ENCODE data around the gene MYH10.

The MYH10 gene

GRCh38 chr17:8474826-8475225 is 155.7 kb downstream of the MYH10 start:
- DNase-seq (ENCODE audit: low read depth, low spot score) = no peak
- in situ Hi-C loops (cut with HindIII; ENCODE audit: low sequenced_read_pairs) = no loop called here
- H3K4me3 ChIP-seq (ENCODE audit: low read depth, low read length) = no peak overlapping the region
- no peak for TF ChIP-seq CTCF (IDR thresholded peaks at IDR 0.05; ENCODE audit: low read depth, low read length)

GRCh38 chr17:8473451-8474192 is 156.9 kb downstream of the MYH10 start:
- TF ChIP-seq CTCF (IDR thresholded peaks at IDR 0.05; ENCODE audit: low read depth, low read length) = no peak
- H3K4me3 ChIP-seq (ENCODE audit: low read depth, low read length) = no peak overlapping the region
- no peak for DNase-seq (ENCODE audit: low read depth, low spot score)
- in situ Hi-C loops (cut with HindIII; ENCODE audit: low sequenced_read_pairs) = no loop called here

GRCh38 chr17:8472663-8473062 is 157.9 kb downstream of the MYH10 start:
- H3K4me3 ChIP-seq (ENCODE audit: low read depth, low read length) = no peak overlapping the region
- in situ Hi-C loops (cut with HindIII; ENCODE audit: low sequenced_read_pairs) = no loop called here
- no peak for DNase-seq (ENCODE audit: low read depth, low spot score)
- TF ChIP-seq CTCF (IDR thresholded peaks at IDR 0.05; ENCODE audit: low read depth, low read length) = no peak

GRCh38 chr17:8470447-8471047 is 160.0 kb downstream of the MYH10 start:
- in situ Hi-C loops (cut with HindIII; ENCODE audit: low sequenced_read_pairs) = no loop called here
- TF ChIP-seq CTCF (IDR thresholded peaks at IDR 0.05; ENCODE audit: low read depth, low read length) = no peak
- DNase-seq (ENCODE audit: low read depth, low spot score) = peak; percentile 27
- H3K4me3 ChIP-seq (ENCODE audit: low read depth, low read length) = no peak overlapping the region

- H3K4me3 ChIP-seq (ENCODE audit: low read depth, low read length) = no peak overlapping the region
- no peak for DNase-seq (ENCODE audit: low read depth, low spot score)
- TF ChIP-seq CTCF (IDR thresholded peaks at IDR 0.05; ENCODE audit: low read depth, low read length) = no peak
- in situ Hi-C loops (cut with HindIII; ENCODE audit: low sequenced_read_pairs) = no loop called here
These were observed 160.6 kb downstream of the MYH10 start for GRCh38 chr17:8469964-8470363.

GRCh38 chr17:8468980-8469379 is 161.5 kb downstream of the MYH10 start:
- no peak overlapping the region for H3K4me3 ChIP-seq (ENCODE audit: low read depth, low read length)
- DNase-seq (ENCODE audit: low read depth, low spot score) = no peak
- in situ Hi-C loops (cut with HindIII; ENCODE audit: low sequenced_read_pairs) = no loop called here
- TF ChIP-seq CTCF (IDR thresholded peaks at IDR 0.05; ENCODE audit: low read depth, low read length) = no peak

Measured in astrocyte of the spinal cord (primary cell).